Osteocyte (in vitro differentiated cells): ENCODE results near the gene SLC29A1. TPM values are rescaled to one million over a fixed set of nuclear protein-coding genes. Genes with fewer than 3 reads are reported as not detected.

Experiments used
- DNase-seq: peaks from one replicate; pipeline ENCODE4 v3.0.0; 2021; ENCODE audit warnings: mixed read lengths; ENCODE audit not compliant: unreplicated experiment; ENCODE audit errors: extremely low spot score
- H3K27ac Mint-ChIP-seq: one replicate; pipeline ENCODE4 v1.8.0; 2021; ENCODE audit warnings: mild to moderate bottlenecking, mixed read lengths; ENCODE audit not compliant: unreplicated experiment
- H3K27me3 Mint-ChIP-seq: one replicate; pipeline ENCODE4 v1.8.0; 2021; ENCODE audit warnings: mixed read lengths; ENCODE audit not compliant: unreplicated experiment
- H3K36me3 Mint-ChIP-seq: one replicate; pipeline ENCODE4 v1.8.0; 2021; ENCODE audit warnings: mixed read lengths; ENCODE audit not compliant: unreplicated experiment
- H3K4me1 Mint-ChIP-seq: one replicate; pipeline ENCODE4 v1.8.0; 2021; ENCODE audit warnings: mixed read lengths; ENCODE audit not compliant: unreplicated experiment
- H3K4me3 Mint-ChIP-seq: one replicate; pipeline ENCODE4 v1.8.0; 2021; ENCODE audit warnings: mild to moderate bottlenecking, moderate library complexity, mixed read lengths; ENCODE audit not compliant: unreplicated experiment
- H3K9me3 Mint-ChIP-seq: one replicate; pipeline ENCODE4 v1.8.0; 2021; ENCODE audit warnings: mixed read lengths; ENCODE audit not compliant: unreplicated experiment
- total RNA-seq: library from RNA; stranded (reverse); gene quantifications from 2 replicates; pipeline ENCODE4 v1.2.1, GENCODE V29; 2021
- TF ChIP-seq, protein P1 (sequence below): fragments of 200-600 bp; sonication (generic); IDR thresholded peaks from 2 replicates; pipeline ENCODE4 v1.5.0; 2021; ENCODE audit warnings: antibody characterized with exemption, mild to moderate bottlenecking, moderate library complexity

SLC29A1 gene
- total RNA-seq, 1 donor from 2014 or later: 135 TPM

DNA sequence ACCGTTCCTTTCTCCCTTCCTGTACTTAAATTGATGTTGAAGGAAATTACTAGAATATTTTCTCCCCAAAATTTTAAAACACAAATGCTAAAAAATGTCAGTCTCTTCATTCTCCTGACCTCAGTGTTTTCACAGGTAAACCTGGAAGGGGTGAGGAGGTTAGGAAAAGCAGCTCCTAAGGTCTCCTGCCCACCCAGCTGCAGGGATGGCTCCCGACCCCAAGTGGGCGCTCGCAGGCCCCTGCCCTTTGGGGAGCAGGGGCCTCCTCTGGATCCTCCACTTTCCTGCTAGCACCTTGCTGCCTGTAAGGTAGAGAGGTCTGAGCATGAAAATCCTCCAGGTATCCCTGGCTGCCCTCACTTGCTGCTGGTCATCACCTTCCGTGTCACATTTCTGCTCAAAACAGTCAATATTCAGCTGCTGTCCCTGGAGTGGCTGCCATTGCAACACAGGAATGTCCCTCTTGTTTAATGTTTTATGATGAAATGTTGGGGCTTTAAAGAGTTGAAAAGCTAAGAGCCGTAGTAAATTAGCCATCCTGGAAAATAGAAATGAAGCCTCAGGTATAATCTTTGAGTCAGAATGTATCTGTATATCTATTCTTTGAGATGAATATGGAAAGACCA lies 12.6 kb downstream of the SLC29A1 start:
- Mint-ChIP-seq H3K27me3 (no peaks in the 10 kb centered on the region), H3K36me3 (peaks cover 26% of the 10 kb centered on the region), H3K4me3 (no peak overlapping the region), H3K9me3 (no peaks in the 10 kb centered on the region), H3K4me1 (peaks cover 56% of the 10 kb centered on the region), H3K27ac (peak overlapping the region; percentile 38)
- no peak for DNase-seq
- TF ChIP-seq, protein P1, sequence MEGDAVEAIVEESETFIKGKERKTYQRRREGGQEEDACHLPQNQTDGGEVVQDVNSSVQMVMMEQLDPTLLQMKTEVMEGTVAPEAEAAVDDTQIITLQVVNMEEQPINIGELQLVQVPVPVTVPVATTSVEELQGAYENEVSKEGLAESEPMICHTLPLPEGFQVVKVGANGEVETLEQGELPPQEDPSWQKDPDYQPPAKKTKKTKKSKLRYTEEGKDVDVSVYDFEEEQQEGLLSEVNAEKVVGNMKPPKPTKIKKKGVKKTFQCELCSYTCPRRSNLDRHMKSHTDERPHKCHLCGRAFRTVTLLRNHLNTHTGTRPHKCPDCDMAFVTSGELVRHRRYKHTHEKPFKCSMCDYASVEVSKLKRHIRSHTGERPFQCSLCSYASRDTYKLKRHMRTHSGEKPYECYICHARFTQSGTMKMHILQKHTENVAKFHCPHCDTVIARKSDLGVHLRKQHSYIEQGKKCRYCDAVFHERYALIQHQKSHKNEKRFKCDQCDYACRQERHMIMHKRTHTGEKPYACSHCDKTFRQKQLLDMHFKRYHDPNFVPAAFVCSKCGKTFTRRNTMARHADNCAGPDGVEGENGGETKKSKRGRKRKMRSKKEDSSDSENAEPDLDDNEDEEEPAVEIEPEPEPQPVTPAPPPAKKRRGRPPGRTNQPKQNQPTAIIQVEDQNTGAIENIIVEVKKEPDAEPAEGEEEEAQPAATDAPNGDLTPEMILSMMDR: no peak

DNA sequence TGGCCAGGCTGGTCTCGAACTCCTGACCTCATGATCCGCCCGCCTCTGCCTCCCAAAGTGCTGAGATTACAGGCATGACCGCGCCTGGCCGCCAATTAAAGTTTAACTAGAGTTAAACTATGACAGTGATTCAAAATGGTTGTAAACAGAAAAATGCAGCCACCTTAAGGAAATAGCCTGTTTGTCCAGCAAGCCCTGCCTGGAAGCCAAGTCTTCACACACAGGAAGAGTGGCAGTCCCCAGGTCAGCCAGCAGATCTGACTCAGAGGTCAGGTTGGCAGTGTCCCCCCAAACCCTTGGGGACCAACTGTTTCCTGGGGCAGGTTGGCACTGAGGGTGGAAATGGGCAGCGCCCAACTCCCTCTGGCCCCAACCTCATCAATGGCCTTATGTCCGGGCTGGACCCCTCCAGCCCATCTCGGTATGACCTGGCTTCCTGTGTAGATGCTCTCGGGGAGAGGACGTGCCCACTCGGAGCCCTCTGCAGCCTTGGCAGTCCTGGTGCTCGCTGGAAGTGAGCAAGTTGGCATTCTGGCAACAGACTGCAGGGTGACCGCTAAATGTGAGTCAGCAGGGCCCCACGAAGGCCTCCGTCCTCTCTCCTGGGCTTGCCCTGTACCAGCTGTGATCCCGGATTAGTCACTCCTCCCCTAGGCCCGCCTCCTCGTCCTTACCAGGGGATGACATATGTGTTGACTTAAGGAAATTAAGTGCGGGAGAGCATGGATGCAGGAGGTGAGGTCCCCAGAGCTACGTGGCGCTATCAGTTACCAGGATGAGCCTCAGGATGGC lies 13.8 kb downstream of the SLC29A1 start:
- TF ChIP-seq, protein P1: no peak
- DNase-seq: peak; percentile 95
- Mint-ChIP-seq H3K4me1 (peaks cover 53% of the 10 kb centered on the region), H3K27ac (peak overlapping the region; percentile 97), H3K9me3 (no peaks in the 10 kb centered on the region), H3K27me3 (no peaks in the 10 kb centered on the region), H3K36me3 (peaks cover 19% of the 10 kb centered on the region), H3K4me3 (peak overlapping the region; percentile 86)

DNA sequence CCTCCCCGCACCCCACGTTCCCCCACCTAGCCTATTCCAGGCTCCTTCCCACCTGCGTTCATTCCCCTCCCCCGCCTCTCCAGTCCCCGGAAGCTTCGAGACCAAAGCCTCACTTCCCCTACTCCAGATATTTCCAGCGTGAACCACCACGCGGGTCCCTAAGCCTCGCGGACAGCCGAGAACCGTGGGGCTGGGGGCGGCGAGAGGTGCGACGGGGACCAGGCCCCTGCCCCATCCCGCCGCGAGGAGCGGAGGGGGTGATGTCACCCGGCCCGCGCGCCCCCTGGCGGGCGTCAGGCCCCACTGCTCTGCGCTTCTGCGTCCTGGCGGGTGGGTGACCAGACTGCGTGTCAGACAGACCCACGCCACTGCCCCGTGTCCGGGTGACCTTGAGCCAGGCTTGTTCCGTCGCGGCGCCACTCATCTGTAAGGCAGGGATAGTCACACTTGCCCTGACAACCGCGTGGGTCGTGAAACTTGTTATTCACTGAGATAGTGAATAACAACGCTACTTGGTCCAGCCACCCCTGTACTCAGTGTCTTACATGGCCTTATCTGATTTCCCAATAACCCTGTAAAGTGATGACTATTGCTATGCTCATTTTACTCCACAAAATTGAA lies 14.5 kb downstream of the SLC29A1 start:
- Mint-ChIP-seq H3K4me3 (peak overlapping the region; percentile 86), H3K27ac (peak overlapping the region; percentile 97), H3K27me3 (no peaks in the 10 kb centered on the region), H3K9me3 (no peaks in the 10 kb centered on the region), H3K36me3 (peaks cover 13% of the 10 kb centered on the region), H3K4me1 (peaks cover 48% of the 10 kb centered on the region)
- peak; percentile 95 for DNase-seq
- TF ChIP-seq, protein P1: peak; percentile 98

DNA sequence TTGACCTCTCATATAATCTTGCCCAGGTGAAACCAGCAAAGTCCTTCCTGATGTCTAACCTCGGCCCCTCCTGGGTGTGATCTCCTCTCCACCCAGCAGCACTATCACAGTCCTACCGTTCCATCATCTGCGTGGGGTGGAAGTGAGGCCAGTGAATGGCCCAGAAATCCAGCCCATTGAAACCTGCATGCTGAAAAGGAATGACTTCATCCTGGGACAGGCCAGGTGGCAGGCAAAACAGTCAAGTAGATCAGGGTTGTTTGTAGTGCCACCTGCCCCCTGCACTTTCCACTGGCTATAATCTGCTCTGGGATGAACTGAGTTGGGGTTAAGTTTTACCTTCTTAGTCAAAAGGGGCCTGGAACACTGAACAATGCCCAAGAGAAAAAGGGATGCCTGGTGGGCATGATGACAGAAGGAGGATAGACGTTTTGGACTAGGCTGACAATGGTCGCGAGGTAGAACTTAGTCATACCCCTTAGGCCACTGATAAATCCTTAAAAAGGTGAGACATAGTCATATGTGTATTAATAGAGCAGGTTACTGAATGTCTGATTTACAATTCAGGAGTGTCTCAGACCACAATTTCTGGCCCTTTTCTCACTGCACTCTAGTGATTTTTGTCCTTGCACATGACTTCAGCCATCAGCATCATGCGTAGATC lies 15.4 kb downstream of the SLC29A1 start:
- TF ChIP-seq, protein P1: no peak
- Mint-ChIP-seq H3K27ac (peak overlapping the region; percentile 97), H3K4me1 (peaks cover 43% of the 10 kb centered on the region), H3K36me3 (peaks cover 7% of the 10 kb centered on the region), H3K9me3 (no peaks in the 10 kb centered on the region), H3K4me3 (peak overlapping the region; percentile 86), H3K27me3 (no peaks in the 10 kb centered on the region)
- DNase-seq: no peak
